Effector CD8-positive, alpha-beta T cell (primary cell): ENCODE measurements around the gene GUCD1.

Source experiments
- DNase-seq: peaks from one replicate; lab custom pipeline; 2025; lab: John Stamatoyannopoulos, UW

GUCD1 gene

GRCh38 chr22:24590596-24591173, 35.7 kb upstream of the GUCD1 start:
- no peak for DNase-seq

GRCh38 chr22:24589518-24590030, 34.6 kb upstream of the GUCD1 start:
- DNase-seq = no peak

GRCh38 chr22:24588757-24589481, 34.0 kb upstream of the GUCD1 start:
- DNase-seq = no peak

GRCh38 chr22:24588381-24588756, 33.4 kb upstream of the GUCD1 start:
- DNase-seq = no peak

- no peak for DNase-seq
Observed at GRCh38 chr22:24587948-24588347, 33.0 kb upstream of the GUCD1 start.

GRCh38 chr22:24587251-24587650, 32.3 kb upstream of the GUCD1 start:
- no peak for DNase-seq

- no peak for DNase-seq
Observed at GRCh38 chr22:24585927-24586546, 31.1 kb upstream of the GUCD1 start.

GRCh38 chr22:24585461-24585860, 30.5 kb upstream of the GUCD1 start:
- no peak for DNase-seq

- DNase-seq = no peak
Observed at GRCh38 chr22:24584871-24585411, 30.0 kb upstream of the GUCD1 start.

- no peak for DNase-seq
Observed at GRCh38 chr22:24584166-24584790, 29.3 kb upstream of the GUCD1 start.

- no peak for DNase-seq
Observed at GRCh38 chr22:24583221-24584165, 28.6 kb upstream of the GUCD1 start.

GRCh38 chr22:24582056-24582814, 27.3 kb upstream of the GUCD1 start:
- no peak for DNase-seq

GRCh38 chr22:24580276-24580675, 25.3 kb upstream of the GUCD1 start:
- no peak for DNase-seq

- DNase-seq = no peak
Observed at GRCh38 chr22:24579258-24579601, 24.3 kb upstream of the GUCD1 start.

- DNase-seq = no peak
Observed at GRCh38 chr22:24578355-24579257, 23.7 kb upstream of the GUCD1 start.

GRCh38 chr22:24576778-24577177, 21.8 kb upstream of the GUCD1 start:
- no peak for DNase-seq

- no peak for DNase-seq
Observed at GRCh38 chr22:24571266-24571665, 16.3 kb upstream of the GUCD1 start.

GRCh38 chr22:24567668-24568067, 12.7 kb upstream of the GUCD1 start:
- no peak for DNase-seq

GRCh38 chr22:24566899-24567511, 12.1 kb upstream of the GUCD1 start:
- DNase-seq = no peak
